Epidermal melanocyte (primary cell): ENCODE measurements around the gene KIF22.
"Not testable (repeated sequence)": the region's sequence is repeated elsewhere in the genome, so short reads cannot be mapped to it uniquely, and the experiment has no call there.

Experiments
- DNase-seq: peaks from one replicate; pipeline ENCODE4 v3.0.0; 2011; ENCODE audit warnings: low spot score; ENCODE audit not compliant: insufficient read length

KIF22 gene

DNA sequence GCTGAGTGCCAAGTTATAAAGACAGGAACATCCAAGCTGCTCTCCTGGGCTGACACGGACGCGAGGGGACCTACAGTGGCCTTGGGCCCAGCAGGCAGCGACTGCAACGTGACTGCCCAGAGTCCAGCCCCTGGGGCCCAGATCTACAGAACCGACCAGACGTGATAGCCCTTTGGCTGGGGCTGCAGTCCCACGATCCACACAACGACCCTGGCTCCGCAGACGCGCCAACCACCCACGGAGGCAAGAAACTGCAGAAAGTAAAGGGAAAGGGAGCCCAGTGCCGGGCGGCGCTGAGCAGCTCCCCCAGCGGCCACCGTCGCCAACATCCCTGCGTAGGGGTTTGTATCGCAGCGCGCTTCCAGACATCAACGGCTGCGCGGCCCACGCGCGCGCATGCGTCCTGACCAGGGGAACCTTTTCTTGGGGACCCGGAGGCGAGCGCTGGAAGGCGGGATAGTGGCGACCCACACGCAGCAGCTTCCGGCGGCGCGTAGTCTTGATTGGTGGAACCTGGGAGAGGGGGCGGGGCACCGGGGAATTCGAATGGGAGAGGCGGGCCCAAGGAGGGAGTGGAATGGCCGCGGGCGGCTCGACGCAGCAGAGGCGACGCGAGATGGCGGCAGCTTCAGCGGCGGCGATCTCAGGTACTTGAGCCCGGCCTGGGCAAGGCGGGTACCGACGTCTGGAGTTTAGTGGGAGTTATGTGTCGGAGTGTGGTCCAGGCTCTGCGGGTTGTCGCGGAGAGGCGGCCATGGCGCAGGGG lies at the start of gene KIF22:
Gene KIF22, plus strand, starts transcription at position 569 of the 766 bp plus-strand sequence. Its CDS starts 9 bp downstream, at position 578.
- DNase-seq = peak; percentile 98

DNA sequence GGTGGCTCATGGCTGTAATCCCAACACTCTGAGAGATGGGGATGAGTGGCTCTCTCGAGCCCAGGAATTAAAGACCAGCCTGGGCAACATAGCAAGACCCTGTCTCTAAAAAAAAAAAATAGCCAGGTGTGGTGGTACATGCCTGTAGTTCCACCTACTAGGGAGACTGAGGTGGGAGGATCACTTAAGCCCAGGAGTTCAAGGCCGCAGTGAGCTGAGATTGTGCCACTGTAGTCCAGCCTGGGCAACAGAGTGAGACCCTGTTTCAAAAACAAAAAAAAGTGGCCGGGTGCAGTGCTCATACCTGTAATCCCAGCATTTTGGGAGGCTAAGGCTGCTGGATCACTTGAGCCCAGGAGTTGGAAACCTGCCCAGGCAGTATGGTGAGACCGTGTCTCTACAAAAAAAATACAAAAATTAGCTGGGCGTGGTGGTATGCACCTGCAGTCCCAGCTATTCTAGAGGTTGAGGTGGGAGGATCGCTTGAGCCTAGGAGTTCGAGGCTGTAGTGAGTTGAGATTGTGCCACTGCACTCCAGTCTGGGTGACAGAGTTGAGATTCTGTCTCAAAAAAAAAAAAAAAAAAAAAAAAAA lies 47.8 kb upstream of the KIF22 start:
- DNase-seq = no peak

DNA sequence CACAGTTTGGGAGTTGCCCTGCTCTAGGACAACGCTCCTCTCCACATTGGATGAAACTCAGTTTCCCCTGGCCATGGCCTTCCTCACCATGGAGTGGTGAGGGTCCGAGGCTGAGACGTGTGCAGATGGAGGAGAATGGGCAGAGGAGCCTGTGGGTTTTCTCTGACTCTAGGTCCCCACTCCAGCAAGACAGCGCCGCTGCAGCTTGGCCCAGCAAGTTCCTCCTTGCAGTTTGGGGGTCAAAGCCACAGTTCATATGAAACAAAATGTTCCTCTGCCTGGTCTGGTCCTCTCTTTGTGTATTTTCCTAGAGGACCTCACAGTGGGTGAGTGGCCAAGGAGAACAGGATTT lies 47.1 kb upstream of the KIF22 start:
- no peak for DNase-seq

DNA sequence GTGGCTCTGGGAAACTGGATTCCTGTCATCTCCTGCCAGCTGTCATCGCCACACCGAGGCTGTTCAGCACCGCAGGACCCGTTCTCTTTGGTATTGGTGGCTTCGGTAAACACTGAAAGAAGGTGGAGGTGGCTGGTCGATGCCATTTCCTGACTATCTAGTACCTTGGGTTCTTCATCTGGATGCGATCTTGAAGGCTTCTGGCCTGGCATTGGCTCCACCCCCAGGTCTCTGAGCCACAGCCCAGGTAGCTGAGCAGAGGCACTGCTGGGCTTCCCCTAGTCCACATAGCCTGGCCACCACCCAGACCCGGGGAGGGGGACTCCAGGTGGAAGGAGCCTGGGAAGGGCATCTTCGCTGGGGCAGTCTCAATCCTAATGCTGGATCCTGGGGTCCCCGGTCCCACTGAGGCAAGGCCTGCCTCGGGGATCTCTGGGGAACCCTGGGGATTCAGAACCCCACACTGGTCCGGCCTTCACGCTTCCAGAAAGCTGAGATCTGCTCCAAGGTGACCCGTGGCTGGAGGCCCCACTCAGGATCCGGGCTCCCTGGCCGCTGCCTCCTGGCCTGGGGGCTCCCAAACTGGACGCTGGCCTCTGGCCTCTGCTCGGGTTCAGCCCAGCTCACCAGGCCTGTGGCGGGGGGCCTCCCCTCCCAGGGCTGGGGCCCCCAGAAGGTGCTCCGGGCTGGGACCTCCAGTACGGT lies 46.6 kb upstream of the KIF22 start:
- no peak for DNase-seq

DNA sequence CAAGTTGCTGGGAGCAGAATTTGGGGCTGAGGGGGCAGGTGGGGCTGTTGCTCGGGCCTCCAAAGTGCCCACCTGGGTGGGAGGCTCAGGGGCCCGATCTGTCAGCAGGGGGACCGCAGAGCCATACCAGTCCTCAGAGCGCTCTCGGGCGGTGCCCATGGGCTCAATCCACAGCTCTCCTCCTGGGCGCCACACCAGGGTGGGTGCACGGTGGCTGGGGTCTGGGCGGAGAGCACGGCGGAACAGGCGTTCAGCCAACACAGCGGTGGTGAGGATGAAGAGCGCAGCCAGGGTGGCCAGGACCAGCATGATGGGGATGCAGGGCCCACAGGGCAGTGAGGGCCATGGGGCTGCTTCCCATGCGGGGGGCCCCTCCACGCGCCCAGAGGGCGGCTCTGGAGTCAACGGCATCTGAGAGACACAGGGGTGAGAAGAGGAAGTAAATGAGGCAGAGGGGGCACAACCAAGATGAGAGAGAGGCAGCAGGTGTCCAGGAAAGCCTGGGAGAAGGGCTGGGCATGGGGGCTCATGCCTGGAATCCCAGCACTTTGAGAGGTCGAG lies 45.9 kb upstream of the KIF22 start:
- DNase-seq = no peak

DNA sequence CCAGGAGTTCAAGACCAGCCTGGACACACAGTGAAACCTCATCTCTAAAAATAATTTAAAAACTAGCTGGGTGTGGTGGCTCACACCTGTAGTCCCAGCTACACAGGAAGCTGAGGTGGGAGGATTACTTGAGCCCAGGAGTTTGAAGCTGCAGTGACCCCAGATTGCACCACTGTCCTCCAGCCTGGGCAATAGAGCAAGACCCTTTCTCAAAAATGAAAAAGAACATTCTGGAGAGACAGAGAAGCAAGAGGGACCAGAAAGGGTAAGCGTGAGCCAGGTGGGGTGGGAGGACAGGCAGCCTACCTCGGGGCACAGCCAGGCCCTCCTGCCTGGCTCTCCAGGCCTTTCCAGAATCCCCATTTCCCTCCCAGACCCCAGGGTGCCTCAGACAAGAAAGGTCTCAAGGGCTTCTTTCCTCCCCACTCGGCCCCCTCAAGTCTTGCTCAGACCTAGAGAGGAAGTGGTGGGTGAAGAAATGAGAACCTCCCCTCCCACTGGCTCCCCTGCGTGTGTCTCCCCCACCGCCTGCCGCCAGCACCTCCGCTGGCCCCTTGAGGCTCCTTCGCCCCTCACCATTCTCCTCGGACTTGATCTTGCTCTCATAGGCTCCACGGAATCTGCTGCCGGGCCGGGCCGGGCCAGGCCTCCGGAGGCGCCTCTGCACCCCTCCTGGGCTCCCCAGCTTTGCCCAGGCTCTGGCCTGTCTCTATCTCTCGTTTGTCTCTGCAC lies 45.3 kb upstream of the KIF22 start:
- DNase-seq = no peak

DNA sequence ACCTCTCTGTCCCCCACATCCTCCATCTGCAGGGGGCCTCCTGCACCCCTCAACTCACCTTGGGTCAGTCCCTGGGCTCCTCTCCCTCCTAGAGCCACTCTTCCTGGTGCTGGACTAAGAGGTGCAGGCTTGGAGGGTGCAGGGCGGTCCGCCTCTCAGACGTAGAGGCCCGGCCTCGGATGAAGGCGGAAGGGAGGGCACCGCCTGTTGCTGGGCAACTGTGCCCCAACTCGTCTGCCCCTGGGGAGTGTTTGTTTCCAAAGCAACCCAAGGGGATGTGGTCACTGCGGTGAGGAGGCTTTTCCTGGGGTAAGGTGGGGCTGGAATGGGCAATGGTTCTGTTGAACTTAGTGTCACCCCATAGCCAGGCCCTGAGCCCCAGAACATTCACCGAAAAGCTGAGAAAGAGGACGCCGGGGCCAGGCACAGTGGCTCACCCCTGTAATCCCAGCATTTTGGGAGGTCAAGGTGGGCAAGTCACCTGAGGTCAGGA lies 44.7 kb upstream of the KIF22 start, which contains the start of gene C16orf54:
Gene C16orf54, minus strand, starts transcription at position 138 of the 493 bp plus-strand sequence. CDS start 1,039 bp downstream, outside the sequence.
- no peak for DNase-seq

DNA sequence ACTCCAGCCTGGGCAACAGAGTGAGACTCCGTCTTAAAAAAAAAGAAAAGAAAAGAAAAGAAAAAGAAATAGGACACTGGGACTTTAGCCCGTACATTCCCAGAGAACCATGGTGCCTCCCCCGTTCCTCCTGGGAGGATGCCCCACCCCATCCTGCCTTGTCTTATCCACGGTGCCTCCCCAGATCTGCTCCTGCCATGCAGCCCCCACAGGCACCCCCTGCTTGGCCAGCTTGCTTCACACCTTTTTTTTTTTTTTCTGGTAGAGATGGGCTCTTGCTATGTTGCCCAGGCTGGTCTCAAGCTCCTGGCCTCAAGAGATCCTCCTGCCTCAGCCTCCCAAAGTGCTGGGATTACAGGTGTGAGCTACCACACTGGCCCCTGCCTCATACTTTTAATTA lies 44.0 kb upstream of the KIF22 start:
- DNase-seq = not testable (repeated sequence)

DNA sequence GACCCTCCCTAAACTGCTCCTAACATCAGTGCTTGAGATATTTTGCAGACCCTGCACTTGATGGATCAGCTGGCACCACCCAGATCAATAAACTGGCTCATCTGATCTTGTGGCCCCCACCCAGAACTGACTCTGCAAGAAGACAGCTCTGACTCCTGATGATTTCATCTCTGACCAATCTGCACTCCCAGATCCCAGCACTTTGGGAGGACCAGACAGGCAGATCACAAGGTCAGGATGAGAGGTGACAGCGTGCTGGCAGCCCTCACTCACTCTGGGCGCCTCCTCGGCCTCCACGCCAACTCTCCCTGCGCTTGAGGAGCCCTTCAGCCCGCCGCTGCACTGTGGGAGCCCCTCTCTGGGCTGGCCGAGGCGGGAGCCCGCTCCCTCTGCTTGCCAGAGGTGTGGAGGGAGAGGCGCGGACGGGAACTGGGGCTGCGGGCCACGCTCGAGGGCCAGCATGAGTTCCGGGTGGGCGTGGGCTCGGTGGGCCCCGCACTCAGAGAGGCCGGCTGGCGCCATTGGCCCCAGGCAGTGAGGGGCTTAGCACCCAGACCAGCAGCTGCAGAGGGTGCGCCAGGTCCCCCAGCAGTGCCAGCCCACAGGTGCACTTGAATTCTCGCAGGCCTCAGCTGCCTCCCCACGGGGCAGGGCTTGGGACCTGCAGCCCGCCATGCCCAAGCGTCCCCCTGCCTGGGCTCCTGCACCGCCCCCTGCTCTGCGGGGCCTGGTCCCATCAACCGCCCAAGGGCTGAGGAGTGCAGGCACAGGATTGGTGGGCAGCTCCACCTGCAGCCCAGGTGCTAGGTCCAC lies 42.4 kb upstream of the KIF22 start:
- no peak for DNase-seq

DNA sequence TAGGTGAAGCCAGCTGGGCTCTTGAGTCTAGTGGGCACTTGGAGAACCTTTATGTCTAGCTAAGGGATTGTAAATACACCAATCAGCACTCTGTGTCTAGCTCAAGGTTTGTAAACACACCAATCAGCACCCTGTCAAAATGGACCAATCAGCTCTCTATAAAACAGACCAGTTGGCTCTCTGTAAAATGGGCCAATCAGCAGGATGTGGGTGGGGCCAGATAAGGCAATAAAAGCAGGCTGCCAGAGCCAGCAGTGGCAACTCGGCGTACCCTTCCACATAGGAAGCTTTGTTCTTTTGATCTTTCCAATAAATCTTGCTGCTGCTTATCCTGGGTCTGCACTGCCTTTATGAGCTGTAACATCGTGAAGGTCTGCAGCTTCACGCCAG lies 41.8 kb upstream of the KIF22 start:
- DNase-seq = not testable (repeated sequence)

DNA sequence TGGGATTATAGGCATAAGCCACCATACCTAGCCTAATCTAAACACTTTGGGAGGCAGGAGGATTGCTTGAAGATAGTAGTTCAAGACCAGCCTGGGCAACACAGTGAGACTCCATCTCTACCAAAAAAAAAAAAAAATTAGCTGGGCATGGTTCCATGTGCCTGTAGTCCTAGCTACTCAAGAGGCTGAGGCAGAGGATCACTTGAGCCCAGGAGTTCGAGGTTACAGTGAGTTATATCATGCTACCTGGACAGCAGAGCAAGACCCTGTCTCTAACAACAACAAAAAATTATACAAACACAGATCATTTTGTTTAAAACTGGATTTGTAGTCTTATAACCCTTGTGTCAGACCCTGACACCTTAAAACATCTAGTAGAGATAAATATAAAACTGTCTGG lies 37.0 kb upstream of the KIF22 start:
- no peak for DNase-seq

DNA sequence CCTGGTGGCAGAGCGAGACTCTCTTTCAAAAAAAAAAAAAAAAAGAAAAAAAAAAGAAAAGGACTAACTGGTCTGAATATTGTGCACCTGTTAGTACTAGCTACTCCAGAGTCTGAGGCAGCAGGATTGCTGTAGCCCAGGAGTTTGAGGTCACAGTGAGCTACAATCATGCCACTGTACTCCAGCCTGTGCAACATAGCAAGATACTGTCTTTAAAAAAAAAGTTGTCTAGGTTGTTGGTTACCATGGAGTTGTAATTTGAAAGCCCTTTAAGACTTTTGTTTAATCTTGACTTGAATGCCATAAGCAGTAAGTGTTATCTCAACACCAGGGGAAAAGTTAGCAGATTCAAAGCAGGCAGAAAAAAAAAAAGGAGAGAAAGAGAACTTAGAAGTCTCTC lies 33.9 kb upstream of the KIF22 start:
- DNase-seq = no peak

DNA sequence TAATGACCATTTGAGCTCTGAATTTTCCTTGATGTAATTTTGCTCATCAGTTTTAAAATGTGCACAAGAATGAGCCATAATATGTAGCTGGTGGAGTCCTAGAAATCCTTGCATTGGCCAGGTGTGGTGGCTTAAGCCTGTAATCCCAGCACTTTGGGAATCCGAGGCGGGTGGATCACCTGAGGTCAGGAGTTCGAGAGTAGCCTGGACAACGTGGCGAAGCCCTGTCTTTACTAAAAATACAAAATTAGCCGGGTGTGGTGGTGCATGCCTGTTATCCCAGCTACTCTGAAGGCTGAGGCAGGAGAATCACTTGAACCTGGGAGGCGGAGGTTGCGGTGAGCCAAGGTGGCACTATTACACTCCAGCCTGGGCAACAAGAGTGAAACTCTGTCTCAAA lies 33.5 kb upstream of the KIF22 start:
- DNase-seq = not testable (repeated sequence)

DNA sequence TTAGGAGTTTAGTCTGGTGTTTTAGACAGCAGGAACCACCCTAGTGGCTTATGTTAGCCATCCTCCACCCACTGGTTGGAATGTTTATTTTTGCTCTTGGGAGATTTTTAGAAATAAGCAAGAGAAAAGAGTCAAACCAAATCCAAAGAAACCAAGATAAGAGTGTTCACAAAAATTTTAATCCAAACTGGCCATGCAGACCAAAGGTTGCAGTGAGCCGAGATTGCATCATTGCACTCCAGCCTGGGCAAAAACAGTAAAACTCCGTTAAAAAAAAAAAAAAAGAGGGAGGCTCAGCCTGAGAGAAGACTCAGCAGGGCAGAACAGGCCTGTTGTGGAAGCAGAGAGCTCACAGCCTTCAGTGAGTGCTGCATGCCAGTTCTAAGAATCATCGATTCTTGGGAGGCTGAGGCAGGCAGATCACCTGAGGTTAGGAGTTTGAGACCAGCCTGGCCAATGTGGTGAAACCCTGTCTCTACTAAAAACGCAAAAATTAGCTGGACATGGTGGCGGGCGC lies 32.5 kb upstream of the KIF22 start:
- DNase-seq = no peak

DNA sequence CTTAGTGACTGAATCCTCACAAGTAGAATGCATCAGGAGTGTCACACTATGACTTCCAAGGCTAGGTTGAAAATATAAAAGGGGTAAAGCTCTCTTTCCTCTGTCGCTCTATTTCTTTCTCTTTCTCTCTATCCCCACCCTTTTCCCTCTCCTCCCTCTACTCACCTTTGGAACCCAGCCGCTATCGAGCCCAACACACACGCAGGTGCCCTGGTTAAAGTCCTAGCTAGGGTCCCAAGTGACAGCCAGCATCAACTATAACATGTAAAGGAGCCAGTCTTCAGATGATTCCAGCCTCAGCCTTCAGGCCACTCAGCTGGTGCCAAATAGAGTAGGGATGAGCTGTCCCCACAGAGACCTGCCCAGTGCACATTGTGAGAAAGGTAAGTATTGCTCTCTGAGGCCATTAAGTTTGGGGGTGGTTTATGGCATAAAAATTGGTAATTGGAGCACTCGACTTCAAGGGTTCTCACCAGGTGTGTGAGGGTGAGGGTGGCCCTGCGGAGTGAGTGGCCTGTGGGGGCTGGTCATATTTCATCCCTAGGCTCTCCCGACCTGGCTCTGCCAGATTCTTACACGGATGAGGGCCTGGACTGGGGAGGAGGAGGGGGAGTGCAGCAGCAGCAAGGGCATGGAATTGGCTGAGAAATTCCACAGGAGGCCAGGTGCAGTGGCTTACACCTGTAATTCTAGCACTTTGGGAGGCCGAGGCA lies 29.8 kb upstream of the KIF22 start:
- DNase-seq = no peak

DNA sequence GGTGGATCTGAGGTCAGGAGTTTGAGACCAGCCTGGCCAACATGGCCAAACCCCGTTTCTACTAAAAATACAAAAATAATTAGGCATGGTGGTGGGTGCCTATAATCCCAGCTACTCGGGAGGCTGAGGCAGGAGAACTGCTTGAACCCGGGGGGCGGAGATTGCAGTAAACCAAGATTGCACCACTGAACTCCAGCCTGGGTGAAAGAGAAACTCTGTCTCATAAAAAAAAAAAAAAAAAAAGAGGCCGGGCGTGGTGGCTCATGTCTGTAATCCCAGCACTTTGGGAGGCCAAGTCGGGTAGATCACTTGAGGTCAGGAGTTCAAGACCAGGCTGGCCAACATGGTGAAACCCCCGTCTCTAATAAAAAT lies 29.3 kb upstream of the KIF22 start:
- not testable (repeated sequence) for DNase-seq

DNA sequence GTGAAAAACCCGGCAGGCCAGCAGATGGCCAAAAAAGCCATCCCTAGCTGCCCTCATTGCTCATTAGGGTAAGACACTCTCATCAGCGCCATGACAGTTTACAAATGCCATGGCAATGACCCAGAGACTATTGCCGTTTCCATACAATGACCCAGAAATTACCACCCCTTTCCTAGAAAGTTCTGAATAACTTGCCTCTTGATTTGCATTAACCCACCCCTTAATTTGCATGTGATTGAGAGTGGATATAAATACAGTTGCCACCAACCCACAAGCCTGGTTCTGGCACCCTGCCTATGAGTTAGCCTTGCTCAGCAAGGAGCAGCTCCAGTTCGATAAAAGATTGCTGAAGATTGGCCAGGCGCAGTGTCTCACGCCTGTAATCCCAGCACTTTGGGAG lies 28.7 kb upstream of the KIF22 start:
- DNase-seq = no peak

DNA sequence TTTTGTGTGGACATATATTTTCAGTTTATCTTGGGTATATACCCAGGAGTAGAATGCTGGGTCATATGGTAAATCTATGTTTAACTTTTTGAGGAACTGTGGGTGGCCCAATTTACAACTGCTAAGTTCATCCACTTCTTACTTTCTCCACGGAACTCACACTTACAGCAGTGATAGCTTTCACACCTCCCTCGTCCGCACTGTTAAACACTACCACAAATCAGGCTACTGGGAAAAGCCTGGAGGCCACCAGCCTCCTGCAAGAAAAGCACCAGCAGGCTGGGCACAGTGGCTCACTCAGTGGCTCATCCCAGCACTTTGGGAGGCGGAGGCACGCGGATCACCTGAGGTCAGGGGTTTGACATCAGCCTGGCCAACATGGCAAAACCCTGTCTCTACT lies 27.2 kb upstream of the KIF22 start:
- DNase-seq = no peak

DNA sequence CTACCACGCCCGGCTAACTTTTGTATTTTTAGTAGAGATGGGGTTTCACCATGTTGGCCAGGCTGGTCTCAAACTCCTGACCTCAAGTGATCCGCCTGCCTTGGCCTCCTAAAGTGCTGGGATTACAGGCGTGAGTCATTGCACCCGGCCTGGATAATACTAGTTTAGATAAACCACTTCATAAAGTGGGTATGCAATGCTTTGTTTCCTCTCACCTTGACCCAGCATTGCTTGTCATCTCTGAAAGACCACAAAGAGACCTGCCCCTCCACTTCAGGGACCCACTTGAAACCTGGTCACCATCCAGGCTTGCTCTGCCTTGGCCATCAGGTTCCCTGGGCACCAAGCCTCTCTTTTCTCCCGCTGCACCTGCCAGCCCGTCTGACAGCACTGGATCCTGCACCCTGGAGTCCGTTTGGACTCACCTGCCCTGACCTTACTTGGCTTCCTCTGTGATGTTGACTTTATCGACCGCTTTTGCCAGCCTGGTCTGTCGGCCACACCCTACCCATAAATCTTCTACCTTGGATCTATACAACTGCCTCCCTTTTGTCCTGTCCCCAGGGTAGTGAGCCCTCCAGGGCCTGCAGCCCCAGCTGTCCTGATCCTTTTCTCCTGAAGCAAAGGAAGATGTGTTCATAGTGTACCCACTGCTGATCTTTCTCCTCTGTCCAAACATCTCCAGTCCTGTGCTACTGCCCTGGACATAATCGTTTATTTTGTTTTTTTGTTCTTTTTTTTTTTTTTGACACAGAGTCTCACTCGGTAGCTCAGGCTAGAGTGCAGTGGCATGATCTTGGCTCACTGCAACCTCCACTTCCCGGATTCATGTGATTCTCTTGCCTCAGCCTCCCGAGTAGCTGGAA lies 25.2 kb upstream of the KIF22 start:
- no peak for DNase-seq
